PFSK-1 (cell line): ENCODE data around the gene RHBG.

ENCODE experiments used
- POLR2AphosphoS5 ChIP-seq: IDR thresholded peaks from 2 replicates; pipeline ENCODE4 v1.6.1; 2012; ENCODE audit warnings: low read depth, mild to moderate bottlenecking, control low read depth, low read length, moderate library complexity
- TF ChIP-seq, protein P1 (sequence below), 2 experiments: IDR thresholded peaks; 2 replicates each; pipeline versions ENCODE4 v1.6.1 to v1.8.0; 2011 to 2012; ENCODE audit warnings: low read depth in 2 of 2, low read length in 2 of 2, control low read depth in 1 of 2, inconsistent platforms in 1 of 2, mild to moderate bottlenecking in 1 of 2, moderate library complexity in 1 of 2; ENCODE audit not compliant: insufficient read depth in 1 of 2

- TF ChIP-seq, protein P1, sequence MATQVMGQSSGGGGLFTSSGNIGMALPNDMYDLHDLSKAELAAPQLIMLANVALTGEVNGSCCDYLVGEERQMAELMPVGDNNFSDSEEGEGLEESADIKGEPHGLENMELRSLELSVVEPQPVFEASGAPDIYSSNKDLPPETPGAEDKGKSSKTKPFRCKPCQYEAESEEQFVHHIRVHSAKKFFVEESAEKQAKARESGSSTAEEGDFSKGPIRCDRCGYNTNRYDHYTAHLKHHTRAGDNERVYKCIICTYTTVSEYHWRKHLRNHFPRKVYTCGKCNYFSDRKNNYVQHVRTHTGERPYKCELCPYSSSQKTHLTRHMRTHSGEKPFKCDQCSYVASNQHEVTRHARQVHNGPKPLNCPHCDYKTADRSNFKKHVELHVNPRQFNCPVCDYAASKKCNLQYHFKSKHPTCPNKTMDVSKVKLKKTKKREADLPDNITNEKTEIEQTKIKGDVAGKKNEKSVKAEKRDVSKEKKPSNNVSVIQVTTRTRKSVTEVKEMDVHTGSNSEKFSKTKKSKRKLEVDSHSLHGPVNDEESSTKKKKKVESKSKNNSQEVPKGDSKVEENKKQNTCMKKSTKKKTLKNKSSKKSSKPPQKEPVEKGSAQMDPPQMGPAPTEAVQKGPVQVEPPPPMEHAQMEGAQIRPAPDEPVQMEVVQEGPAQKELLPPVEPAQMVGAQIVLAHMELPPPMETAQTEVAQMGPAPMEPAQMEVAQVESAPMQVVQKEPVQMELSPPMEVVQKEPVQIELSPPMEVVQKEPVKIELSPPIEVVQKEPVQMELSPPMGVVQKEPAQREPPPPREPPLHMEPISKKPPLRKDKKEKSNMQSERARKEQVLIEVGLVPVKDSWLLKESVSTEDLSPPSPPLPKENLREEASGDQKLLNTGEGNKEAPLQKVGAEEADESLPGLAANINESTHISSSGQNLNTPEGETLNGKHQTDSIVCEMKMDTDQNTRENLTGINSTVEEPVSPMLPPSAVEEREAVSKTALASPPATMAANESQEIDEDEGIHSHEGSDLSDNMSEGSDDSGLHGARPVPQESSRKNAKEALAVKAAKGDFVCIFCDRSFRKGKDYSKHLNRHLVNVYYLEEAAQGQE (IDR thresholded peaks at IDR 0.05; ENCODE audit: insufficient read depth in 1 of 2, low read depth in 2 of 2, low read length in 2 of 2): no peak
- TF ChIP-seq POLR2AphosphoS5: no peak
Measured at GRCh38 chr1:156367383-156368156, 1.4 kb upstream of the RHBG start.
